PC-9 (cell line): ENCODE data around the gene SSBP2. TPM values are rescaled to one million over a fixed set of nuclear protein-coding genes. Genes with fewer than 3 reads are reported as not detected.

Source experiments
- BruUV-seq: library from RNA; stranded (reverse); fragments of 400-500 nt; replicated peaks from 2 replicates; lab custom pipeline; 2021; lab: Mats Ljungman, UMichigan
- CTCF ChIA-PET: fragments of 300-600 bp; sonication (Branson Sonifier 250); formaldehyde crosslinking; loops from one replicate; lab custom pipeline; 2022; ENCODE audit warnings: antibody characterized with exemption; lab: Charles Lee
- POLR2A ChIA-PET: fragments of 300-600 bp; sonication (Branson Sonifier 250); formaldehyde crosslinking; loops from one replicate; lab custom pipeline; 2022; ENCODE audit warnings: antibody characterized with exemption; ENCODE audit not compliant: unreplicated experiment; lab: Charles Lee
- DNase-seq, 2 experiments: peaks; one replicate each; pipeline versions ENCODE4 v3.0.0 to v3.0.0-alpha.2; 2015 to 2022; ENCODE audit warnings: mixed read lengths in 1 of 2
- H2AFZ ChIP-seq: fragments of 200-600 bp; sonication (generic); 2 replicates; pipeline ENCODE4 v1.8.1; 2017; ENCODE audit warnings: antibody characterized with exemption
- H3F3A ChIP-seq: fragments of 200-600 bp; sonication (generic); 2 replicates; pipeline ENCODE4 v1.8.1; 2017; ENCODE audit warnings: antibody characterized with exemption, mild to moderate bottlenecking, low read depth; ENCODE audit not compliant: insufficient read depth
- H3K27ac ChIP-seq: fragments of 200-600 bp; sonication (generic); 2 replicates; pipeline ENCODE4 v1.6.1; 2016; ENCODE audit warnings: mixed run types
- H3K27me3 ChIP-seq: fragments of 200-600 bp; sonication (generic); 2 replicates; pipeline ENCODE4 v1.6.1; 2016; ENCODE audit warnings: low read depth, mixed run types; ENCODE audit not compliant: insufficient read depth
- H3K36me3 ChIP-seq: fragments of 200-600 bp; sonication (generic); 2 replicates; pipeline ENCODE4 v1.6.1; 2016; ENCODE audit warnings: low read depth, mixed run types
- H3K4me1 ChIP-seq: fragments of 200-600 bp; sonication (generic); replicated peaks from 2 replicates; pipeline ENCODE4 v1.6.1; 2016; ENCODE audit warnings: mixed run types; ENCODE audit not compliant: insufficient read depth
- H3K4me2 ChIP-seq: fragments of 200-600 bp; sonication (generic); 2 replicates; pipeline ENCODE4 v1.6.1; 2017; ENCODE audit warnings: mixed run types
- H3K4me3 ChIP-seq: fragments of 200-600 bp; sonication (generic); 2 replicates; pipeline ENCODE4 v1.6.1; 2016; ENCODE audit warnings: mixed run types
- H3K79me2 ChIP-seq: fragments of 200-600 bp; sonication (generic); 2 replicates; pipeline ENCODE4 v1.6.1; 2017; ENCODE audit warnings: low read depth, mixed run types
- H3K9me2 ChIP-seq: fragments of 200-600 bp; sonication (generic); 2 replicates; pipeline ENCODE4 v1.8.1; 2017; ENCODE audit warnings: mild to moderate bottlenecking; ENCODE audit not compliant: insufficient read depth
- H3K9me3 ChIP-seq: fragments of 200-600 bp; sonication (generic); 2 replicates; pipeline ENCODE4 v1.8.1; 2016; ENCODE audit warnings: low read depth; ENCODE audit not compliant: insufficient read depth
- H4K20me1 ChIP-seq: fragments of 200-600 bp; sonication (generic); 2 replicates; pipeline ENCODE4 v1.8.1; 2017; ENCODE audit not compliant: insufficient read depth
- EZH2 ChIP-seq: fragments of 200-600 bp; sonication (generic); IDR thresholded peaks from 2 replicates; pipeline ENCODE4 v1.8.0; 2017; ENCODE audit warnings: antibody characterized with exemption, low read depth
- intact Hi-C: fragments of 100-400 bp; cut with micrococcal nuclease; formaldehyde crosslinking; loops from one replicate; pipeline ENCODE4 v1.10.0; 2022; ENCODE audit not compliant: unreplicated experiment
- total RNA-seq: library from RNA; stranded (reverse); gene quantifications from 2 replicates; pipeline ENCODE4 v1.2.3, GENCODE V29; 2021
- TF ChIP-seq, protein P1 (sequence below): fragments of 200-600 bp; sonication (generic); conservative IDR thresholded peaks from 2 replicates; pipeline ENCODE4 v1.6.1; 2017; ENCODE audit warnings: mixed run types, antibody characterized with exemption, mild to moderate bottlenecking, moderate library complexity

Gene SSBP2
- total RNA-seq, 1 experiment from 2014 or later: 6.4 TPM

DNA sequence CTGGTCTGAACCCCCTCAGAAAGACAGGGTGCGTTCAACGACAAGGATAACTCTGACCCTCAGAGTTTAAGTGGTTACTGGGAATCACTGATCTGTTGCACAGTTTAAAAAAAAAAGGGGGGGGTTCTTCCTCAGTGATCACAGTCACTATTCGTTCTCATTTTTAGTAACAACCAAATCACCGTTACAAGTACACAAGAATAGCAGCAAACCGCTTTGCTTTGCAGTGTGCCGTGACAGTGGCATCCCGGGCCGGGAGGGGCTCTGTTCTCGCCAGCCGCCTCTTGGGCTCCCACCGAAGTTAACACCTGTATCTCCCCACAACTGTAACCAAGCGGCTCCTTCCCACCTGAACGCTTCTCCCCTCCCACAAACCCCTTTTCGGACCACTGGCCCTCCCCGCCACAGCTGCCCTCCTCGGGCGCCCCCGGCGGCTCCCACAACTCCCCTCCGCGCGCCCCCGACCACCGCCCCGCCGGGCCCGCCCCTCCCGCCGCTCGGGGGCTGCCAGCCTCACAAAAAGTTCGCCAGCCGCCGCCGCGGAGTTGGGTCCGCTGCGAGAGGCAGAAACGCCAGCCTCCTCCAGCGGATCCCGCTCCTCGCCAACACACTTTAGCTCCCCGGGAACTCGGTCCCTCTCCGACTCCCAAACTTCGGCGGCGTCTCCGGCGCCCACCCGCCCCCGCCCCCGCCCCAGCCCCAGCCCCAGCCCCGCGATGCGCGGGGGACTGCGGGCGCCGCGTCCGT lies 1.2 kb downstream of the SSBP2 start:
- DNase-seq: peak in 1 of 2 experiments; percentile 17
- peak overlapping the region; percentile 74 for H2AFZ ChIP-seq
- no peaks in the 10 kb centered on the region for H3K36me3 ChIP-seq
- H3K9me3 ChIP-seq: no peaks in the 10 kb centered on the region; the same call in 1 of the 2 replicates
- ChIA-PET CTCF (interaction anchor here (0.6 to 1.0 kb wide), 3 partner anchors 89 to 243 kb away, joined by 3 to 17 read pairs (median 3); no protein-coding TSS in a partner anchor), POLR2A (no interaction called here)
- BruUV-seq: no TSS peak
- peak overlapping the region; percentile 79 for H3K4me2 ChIP-seq
- H3K27ac ChIP-seq: no peak overlapping the region
- TF ChIP-seq, protein P1, sequence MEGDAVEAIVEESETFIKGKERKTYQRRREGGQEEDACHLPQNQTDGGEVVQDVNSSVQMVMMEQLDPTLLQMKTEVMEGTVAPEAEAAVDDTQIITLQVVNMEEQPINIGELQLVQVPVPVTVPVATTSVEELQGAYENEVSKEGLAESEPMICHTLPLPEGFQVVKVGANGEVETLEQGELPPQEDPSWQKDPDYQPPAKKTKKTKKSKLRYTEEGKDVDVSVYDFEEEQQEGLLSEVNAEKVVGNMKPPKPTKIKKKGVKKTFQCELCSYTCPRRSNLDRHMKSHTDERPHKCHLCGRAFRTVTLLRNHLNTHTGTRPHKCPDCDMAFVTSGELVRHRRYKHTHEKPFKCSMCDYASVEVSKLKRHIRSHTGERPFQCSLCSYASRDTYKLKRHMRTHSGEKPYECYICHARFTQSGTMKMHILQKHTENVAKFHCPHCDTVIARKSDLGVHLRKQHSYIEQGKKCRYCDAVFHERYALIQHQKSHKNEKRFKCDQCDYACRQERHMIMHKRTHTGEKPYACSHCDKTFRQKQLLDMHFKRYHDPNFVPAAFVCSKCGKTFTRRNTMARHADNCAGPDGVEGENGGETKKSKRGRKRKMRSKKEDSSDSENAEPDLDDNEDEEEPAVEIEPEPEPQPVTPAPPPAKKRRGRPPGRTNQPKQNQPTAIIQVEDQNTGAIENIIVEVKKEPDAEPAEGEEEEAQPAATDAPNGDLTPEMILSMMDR: no peak
- TF ChIP-seq EZH2: no peak
- H3K9me2 ChIP-seq: no peaks in the 10 kb centered on the region
- H3K4me3 ChIP-seq: peak overlapping the region; percentile 57
- H3K79me2 ChIP-seq: no peaks in the 10 kb centered on the region
- intact Hi-C loops: loop anchor here (1.0 to 10.0 kb wide), 7 partner anchors 51 to 1815 kb away; no protein-coding TSS in a partner anchor
- peaks cover 21% of the 10 kb centered on the region for H3K4me1 ChIP-seq
- no peaks in the 10 kb centered on the region for H3K27me3 ChIP-seq
- no peaks in the 10 kb centered on the region for H3F3A ChIP-seq
- H4K20me1 ChIP-seq: no peaks in the 10 kb centered on the region

DNA sequence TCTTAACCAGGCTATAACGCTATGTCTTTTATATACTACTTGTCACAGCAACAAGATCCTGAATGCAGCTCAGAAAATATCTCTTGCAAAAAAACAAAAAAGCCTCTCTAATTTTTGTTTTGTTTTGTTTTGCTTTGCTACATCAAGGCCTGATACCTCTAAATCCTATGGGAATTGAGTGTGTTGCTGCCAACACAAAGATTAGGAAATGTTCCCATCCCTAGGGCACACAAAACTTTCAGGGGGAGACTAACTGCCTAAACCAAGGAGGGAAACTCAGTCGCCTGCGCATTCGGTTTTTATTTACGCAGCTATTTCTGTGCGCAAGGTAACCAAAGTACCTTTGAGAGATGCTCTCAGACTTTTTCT lies 1.7 kb downstream of the SSBP2 start:
- BruUV-seq: no TSS peak
- no peaks in the 10 kb centered on the region for H3K79me2 ChIP-seq

DNA sequence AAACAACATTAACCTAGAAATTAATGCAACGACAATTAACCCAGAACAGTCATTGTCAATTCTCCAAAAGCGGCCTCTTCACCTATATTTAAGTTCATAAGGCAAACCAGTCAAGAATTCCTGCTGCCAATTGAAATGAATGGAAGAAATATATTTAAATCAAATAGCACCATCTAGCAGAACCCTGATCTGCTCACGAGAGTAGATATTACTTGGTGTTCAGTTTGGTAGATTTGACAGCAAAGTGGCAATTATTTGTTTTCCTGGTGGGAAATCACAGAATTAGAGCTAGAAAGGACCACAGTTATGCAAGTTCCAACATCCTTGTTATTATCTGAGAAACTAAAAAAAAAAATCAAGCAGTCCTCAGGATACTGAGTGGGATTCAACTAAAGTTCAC lies 2.3 kb downstream of the SSBP2 start:
- H3K4me3 ChIP-seq: no peak overlapping the region
- no peaks in the 10 kb centered on the region for H3F3A ChIP-seq
- no peaks in the 10 kb centered on the region for H3K27me3 ChIP-seq
- peaks cover 21% of the 10 kb centered on the region for H3K4me1 ChIP-seq
- H3K27ac ChIP-seq: no peak overlapping the region
- H4K20me1 ChIP-seq: no peaks in the 10 kb centered on the region
- DNase-seq: no peak
- H3K4me2 ChIP-seq: no peak overlapping the region; the same call in 1 of the 2 replicates
- no peaks in the 10 kb centered on the region for H3K36me3 ChIP-seq
- no peak overlapping the region for H2AFZ ChIP-seq
- H3K9me2 ChIP-seq: no peaks in the 10 kb centered on the region
- BruUV-seq: no TSS peak
- CTCF ChIA-PET: no interaction called here
- TF ChIP-seq, protein P1: no peak
- intact Hi-C loops: no loop called here
- H3K9me3 ChIP-seq: no peaks in the 10 kb centered on the region
- no peaks in the 10 kb centered on the region for H3K79me2 ChIP-seq
- POLR2A ChIA-PET: no interaction called here

More for the DNA sequence above, 1.7 kb downstream of the SSBP2 start:
- no peaks in the 10 kb centered on the region for H3K27me3 ChIP-seq
- no peak for TF ChIP-seq EZH2
- TF ChIP-seq, protein P1: no peak
- H3K4me2 ChIP-seq: peak overlapping the region; percentile 79
- H3K9me2 ChIP-seq: no peaks in the 10 kb centered on the region
- ChIA-PET CTCF (interaction anchor here (0.6 kb wide), 1 partner anchor 241 kb away, joined by 3 read pairs; no protein-coding TSS in a partner anchor), POLR2A (no interaction called here)
- H4K20me1 ChIP-seq: no peaks in the 10 kb centered on the region
- peaks cover 21% of the 10 kb centered on the region for H3K4me1 ChIP-seq
- H3F3A ChIP-seq: no peaks in the 10 kb centered on the region
- peak overlapping the region; percentile 57; the same call in 1 of the 2 replicates for H3K4me3 ChIP-seq
- no peak for DNase-seq
- H2AFZ ChIP-seq: no peak overlapping the region
- intact Hi-C loops: no loop called here
- no peaks in the 10 kb centered on the region for H3K9me3 ChIP-seq
- no peak overlapping the region for H3K27ac ChIP-seq
- H3K36me3 ChIP-seq: no peaks in the 10 kb centered on the region
